K562 (cell line): ENCODE data around the gene CYLD. TPM values are rescaled to one million over a fixed set of nuclear protein-coding genes. Genes with fewer than 3 reads are reported as not detected.
A peak's percentile ranks its signal among the peaks of the same experiment; 100 is the strongest.

Experiments used
- ATF7 ChIP-seq: fragments of 450-650 bp; IDR thresholded peaks from 2 replicates; pipeline ENCODE4 v1.7.1; 2014; ENCODE audit warnings: mild to moderate bottlenecking, moderate library complexity
- BACH1 ChIP-seq: fragments of 200-800 bp; sonication (Bioruptor generic); IDR thresholded peaks from 2 replicates; pipeline ENCODE4 v1.6.1; 2016; ENCODE audit warnings: missing genetic modification characterization, missing compliant biosample characterization
- CREM ChIP-seq: IDR thresholded peaks from 2 replicates; pipeline ENCODE4 v1.6.1; 2014; ENCODE audit warnings: antibody characterized with exemption, low read depth
- DNMT1 ChIP-seq: fragments of 450-650 bp; IDR thresholded peaks from 2 replicates; pipeline ENCODE4 v1.6.1; 2016; ENCODE audit warnings: antibody characterized with exemption, mild to moderate bottlenecking
- ELF1 ChIP-seq: fragments of 200-800 bp; sonication (Bioruptor generic); IDR thresholded peaks from 2 replicates; pipeline ENCODE4 v1.6.1; 2016; ENCODE audit warnings: missing genetic modification characterization, missing compliant biosample characterization
- GTF2A2 ChIP-seq: IDR thresholded peaks from 2 replicates; pipeline ENCODE4 v1.6.1; 2016; ENCODE audit warnings: mild to moderate bottlenecking, missing genetic modification characterization, missing compliant biosample characterization
- GTF2F1 ChIP-seq: IDR thresholded peaks from 2 replicates; pipeline ENCODE4 v1.6.1; 2011; ENCODE audit warnings: low read depth, low read length, improper control_type of control experiment
- HDAC3 ChIP-seq: fragments of 450-650 bp; IDR thresholded peaks from 2 replicates; pipeline ENCODE4 v1.6.1; 2018; ENCODE audit warnings: borderline replicate concordance, mild to moderate bottlenecking, moderate library complexity; ENCODE audit not compliant: partially characterized antibody
- JUN ChIP-seq, 2 experiments: sonication (generic) in 1 of 2; formaldehyde crosslinking in 1 of 2; IDR thresholded peaks; 2 replicates each; pipeline versions ENCODE4 v1.6.1 to v1.8.0; 2012 to 2022; ENCODE audit warnings: borderline replicate concordance in 2 of 2, mild to moderate bottlenecking in 2 of 2, improper control_type of control experiment in 1 of 2, low read depth in 1 of 2, low read length in 1 of 2, missing genetic modification reagents in 1 of 2
- MAZ ChIP-seq, 2 experiments: fragments of 450-650 bp in 1 of 2; sonication (generic) in 1 of 2; formaldehyde crosslinking; IDR thresholded peaks in 1 of 2; conservative IDR thresholded peaks in 1 of 2; 2 replicates each; pipeline versions ENCODE4 v1.4.0 to v1.5.0; 2020; ENCODE audit warnings: mild to moderate bottlenecking in 1 of 2, missing genetic modification reagents in 1 of 2
- NR2C2 ChIP-seq, 2 experiments: fragments of 200-800 bp in 1 of 2; sonication (Bioruptor generic) in 1 of 2; sonication (generic) in 1 of 2; formaldehyde crosslinking in 1 of 2; IDR thresholded peaks; 2 replicates each; pipeline versions ENCODE4 v1.6.1 to v1.8.0; 2016 to 2022; ENCODE audit warnings: mild to moderate bottlenecking in 1 of 2, missing compliant biosample characterization in 1 of 2, missing genetic modification characterization in 1 of 2, missing genetic modification reagents in 1 of 2
- SMC3 ChIP-seq: conservative IDR thresholded peaks from 2 replicates; pipeline ENCODE4 v1.6.1; 2011; ENCODE audit warnings: low read depth, low read length, improper control_type of control experiment; ENCODE audit not compliant: insufficient read depth
- SRSF1 ChIP-seq: fragments of 200-400 bp; formaldehyde crosslinking; IDR thresholded peaks from 2 replicates; pipeline ENCODE4 v1.6.1; 2017; ENCODE audit warnings: mild to moderate bottlenecking, low read depth, low read length, moderate library complexity
- XRCC3 ChIP-seq: fragments of 450-650 bp; IDR thresholded peaks from 2 replicates; pipeline ENCODE4 v1.6.1; 2017; ENCODE audit warnings: mild to moderate bottlenecking, moderate library complexity
- ZEB2 ChIP-seq: fragments of 450-650 bp; IDR thresholded peaks from 2 replicates; pipeline ENCODE4 v1.6.1; 2016
- ZNF12 ChIP-seq: sonication (generic); formaldehyde crosslinking; IDR thresholded peaks from 2 replicates; pipeline ENCODE4 v1.4.0; 2020; ENCODE audit warnings: mild to moderate bottlenecking, missing genetic modification reagents
- ZNF175 ChIP-seq: fragments of 200-800 bp; sonication (Bioruptor generic); IDR thresholded peaks from 2 replicates; pipeline ENCODE4 v1.6.1; 2016; ENCODE audit warnings: low read depth, mild to moderate bottlenecking, missing genetic modification characterization, missing compliant biosample characterization
- ZNF57 ChIP-seq: fragments of 450-650 bp; formaldehyde crosslinking; IDR thresholded peaks from 2 replicates; pipeline ENCODE4 v1.4.0; 2020; ENCODE audit warnings: mild to moderate bottlenecking, moderate library complexity
- ZNF584 ChIP-seq: fragments of 200-800 bp; sonication (Bioruptor generic); IDR thresholded peaks from 2 replicates; pipeline ENCODE4 v1.6.1; 2016; ENCODE audit warnings: low read depth, mild to moderate bottlenecking, missing genetic modification characterization, missing compliant biosample characterization
- ZSCAN32 ChIP-seq: fragments of 450-650 bp; formaldehyde crosslinking; IDR thresholded peaks from 2 replicates; pipeline ENCODE4 v1.4.0; 2020; ENCODE audit warnings: mild to moderate bottlenecking, moderate library complexity
- polyA plus RNA-seq, 8 experiments: library from polyadenylated mRNA; depleted of rRNA in 4 of 8; stranded (reverse) in 5 of 8; unstranded in 3 of 8; fragments of >200 nt; fragmentation: Nextera tagmentation in 2 of 8; fragmentation: Illumina TruSeq in 1 of 8; extraction: Ambion mirVana in 2 of 8; extraction: Trizol in 1 of 8; gene quantifications; 2 replicates each; pipeline versions ENCODE4 v1.2.1 to v1.2.3, GENCODE V29; 2011 to 2014; ENCODE audit warnings: inconsistent platforms in 1 of 8, missing spikeins in 1 of 8
- total RNA-seq, 7 experiments: library from RNA; depleted of rRNA in 6 of 7; stranded (reverse); fragments of >200 nt in 6 of 7; fragmentation: Illumina TruSeq in 2 of 7; extraction: Trizol in 2 of 7; gene quantifications; 2 replicates each; pipeline versions ENCODE4 v1.2.1 to v1.2.3, GENCODE V29; 2011 to 2021; ENCODE audit warnings: low replicate concordance in 1 of 7
- TF ChIP-seq, protein P1 (sequence below): sonication (generic); formaldehyde crosslinking; IDR thresholded peaks from 2 replicates; pipeline ENCODE4 v1.8.1; 2023; ENCODE audit warnings: mild to moderate bottlenecking, missing genetic modification reagents, moderate library complexity
- TF ChIP-seq, protein P2 (sequence below): fragments of 450-650 bp; formaldehyde crosslinking; conservative IDR thresholded peaks from 2 replicates; pipeline ENCODE4 v1.4.0; 2022; ENCODE audit warnings: mild to moderate bottlenecking, missing genetic modification characterization
- TF ChIP-seq, protein P3 (sequence below): IDR thresholded peaks from 2 replicates; pipeline ENCODE4 v1.6.1; 2011; ENCODE audit not compliant: insufficient read length; ENCODE audit errors: extremely low read depth

CYLD gene
- total and polyA plus RNA-seq, 9 of the 15 experiments (the other 6 are each of a cell fraction or from before 2014, with no cell fraction given) = 3.4 to 7.4 (median 5.3) TPM

DNA sequence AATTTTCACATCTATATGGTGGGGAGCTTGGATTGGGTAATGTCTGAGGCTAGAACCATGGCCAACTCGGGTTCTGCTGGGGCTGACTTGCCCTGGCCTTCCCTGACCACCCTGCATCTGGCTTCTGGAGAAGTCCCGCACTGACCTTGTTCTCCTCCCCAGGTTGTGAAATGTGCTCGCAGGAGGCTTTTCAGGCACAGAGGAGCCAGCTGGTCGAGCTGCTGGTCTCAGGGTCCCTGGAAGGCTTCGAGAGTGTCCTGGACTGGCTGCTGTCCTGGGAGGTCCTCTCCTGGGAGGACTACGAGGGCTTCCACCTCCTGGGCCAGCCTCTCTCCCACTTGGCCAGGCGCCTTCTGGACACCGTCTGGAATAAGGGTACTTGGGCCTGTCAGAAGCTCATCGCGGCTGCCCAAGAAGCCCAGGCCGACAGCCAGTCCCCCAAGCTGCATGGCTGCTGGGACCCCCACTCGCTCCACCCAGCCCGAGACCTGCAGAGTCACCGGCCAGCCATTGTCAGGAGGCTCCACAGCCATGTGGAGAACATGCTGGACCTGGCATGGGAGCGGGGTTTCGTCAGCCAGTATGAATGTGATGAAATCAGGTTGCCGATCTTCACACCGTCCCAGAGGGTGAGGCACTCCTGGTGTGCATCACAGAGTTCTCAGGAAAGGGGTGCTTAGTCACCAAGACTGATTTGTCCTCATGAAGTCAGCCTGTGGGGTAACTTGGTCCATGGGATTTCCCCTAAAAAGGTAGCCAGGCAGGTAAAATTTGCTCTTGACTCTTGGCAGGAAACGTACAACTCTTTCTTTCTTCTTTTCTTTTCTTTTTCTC is 42.3 kb upstream of the CYLD start (continued):
- TF ChIP-seq, protein P1, sequence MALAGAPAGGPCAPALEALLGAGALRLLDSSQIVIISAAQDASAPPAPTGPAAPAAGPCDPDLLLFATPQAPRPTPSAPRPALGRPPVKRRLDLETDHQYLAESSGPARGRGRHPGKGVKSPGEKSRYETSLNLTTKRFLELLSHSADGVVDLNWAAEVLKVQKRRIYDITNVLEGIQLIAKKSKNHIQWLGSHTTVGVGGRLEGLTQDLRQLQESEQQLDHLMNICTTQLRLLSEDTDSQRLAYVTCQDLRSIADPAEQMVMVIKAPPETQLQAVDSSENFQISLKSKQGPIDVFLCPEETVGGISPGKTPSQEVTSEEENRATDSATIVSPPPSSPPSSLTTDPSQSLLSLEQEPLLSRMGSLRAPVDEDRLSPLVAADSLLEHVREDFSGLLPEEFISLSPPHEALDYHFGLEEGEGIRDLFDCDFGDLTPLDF (CRISPR knock-in tag) = no peak
- TF ChIP-seq ELF1 (tag) = no peak
- TF ChIP-seq ZSCAN32 (CRISPR knock-in tag) = no peak
- peak; percentile 51; the same call in 1 of the 2 replicates for TF ChIP-seq ZNF584
- TF ChIP-seq NR2C2 (CRISPR knock-in tag; IDR thresholded peaks at IDR 0.05) = no peak
- TF ChIP-seq NR2C2 (tag; IDR thresholded peaks at IDR 0.05) = no peak; the same call in 1 of the 2 replicates
- TF ChIP-seq GTF2F1 = no peak
- no peak for TF ChIP-seq DNMT1
- TF ChIP-seq HDAC3 = no peak
- no peak for TF ChIP-seq CREM
- TF ChIP-seq XRCC3 = no peak
- no peak for TF ChIP-seq ZNF12
- TF ChIP-seq, protein P2, sequence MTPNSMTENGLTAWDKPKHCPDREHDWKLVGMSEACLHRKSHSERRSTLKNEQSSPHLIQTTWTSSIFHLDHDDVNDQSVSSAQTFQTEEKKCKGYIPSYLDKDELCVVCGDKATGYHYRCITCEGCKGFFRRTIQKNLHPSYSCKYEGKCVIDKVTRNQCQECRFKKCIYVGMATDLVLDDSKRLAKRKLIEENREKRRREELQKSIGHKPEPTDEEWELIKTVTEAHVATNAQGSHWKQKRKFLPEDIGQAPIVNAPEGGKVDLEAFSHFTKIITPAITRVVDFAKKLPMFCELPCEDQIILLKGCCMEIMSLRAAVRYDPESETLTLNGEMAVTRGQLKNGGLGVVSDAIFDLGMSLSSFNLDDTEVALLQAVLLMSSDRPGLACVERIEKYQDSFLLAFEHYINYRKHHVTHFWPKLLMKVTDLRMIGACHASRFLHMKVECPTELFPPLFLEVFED = no peak
- TF ChIP-seq ATF7 = peak; percentile 54; the same call in 1 of the 2 replicates
- TF ChIP-seq ZEB2 = peak; percentile 24; the same call in 1 of the 2 replicates
- TF ChIP-seq ZNF175 = peak; percentile 76
- TF ChIP-seq, protein P3, sequence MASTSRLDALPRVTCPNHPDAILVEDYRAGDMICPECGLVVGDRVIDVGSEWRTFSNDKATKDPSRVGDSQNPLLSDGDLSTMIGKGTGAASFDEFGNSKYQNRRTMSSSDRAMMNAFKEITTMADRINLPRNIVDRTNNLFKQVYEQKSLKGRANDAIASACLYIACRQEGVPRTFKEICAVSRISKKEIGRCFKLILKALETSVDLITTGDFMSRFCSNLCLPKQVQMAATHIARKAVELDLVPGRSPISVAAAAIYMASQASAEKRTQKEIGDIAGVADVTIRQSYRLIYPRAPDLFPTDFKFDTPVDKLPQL = no peak
- peak; percentile 13; the same call in 1 of the 2 replicates for TF ChIP-seq JUN (IDR thresholded peaks at IDR 0.05; ENCODE audit: borderline replicate concordance, low read depth, low read length)
- TF ChIP-seq JUN (CRISPR knock-in tag; IDR thresholded peaks at IDR 0.05; ENCODE audit: borderline replicate concordance) = no peak
- TF ChIP-seq SRSF1 = no peak
- TF ChIP-seq SMC3 = no peak
- TF ChIP-seq ZNF57 (CRISPR knock-in tag) = no peak
- 0 out of 4 replicates have a peak, but pooled peaks of 1 of the 2 experiments have one; percentile 17 for TF ChIP-seq MAZ (CRISPR knock-in tag; conservative IDR thresholded peaks at IDR 0.05 in 1 of 2, IDR thresholded peaks at IDR 0.05 in 1 of 2)
- peak; percentile 45; the same call in 1 of the 2 replicates for TF ChIP-seq BACH1 (tag)
- no peak for TF ChIP-seq GTF2A2 (tag)
